Hepatocyte (in vitro differentiated cells): ENCODE results near the gene DBP. TPM values are rescaled to one million over a fixed set of nuclear protein-coding genes. Genes with fewer than 3 reads are reported as not detected.
A peak's percentile ranks its signal among the peaks of the same experiment; 100 is the strongest.

Experiments
- DNase-seq: peaks from one replicate; pipeline ENCODE4 v3.0.0-alpha.2; 2016; ENCODE audit warnings: low spot score
- H2AFZ ChIP-seq: fragments of 200-600 bp; sonication (generic); 2 replicates; pipeline ENCODE4 v1.6.0; 2016; ENCODE audit warnings: antibody characterized with exemption, mild to moderate bottlenecking
- H3K27ac ChIP-seq: fragments of 200-600 bp; sonication (generic); 2 replicates; pipeline ENCODE4 v1.5.1; 2016; ENCODE audit warnings: mild to moderate bottlenecking
- H3K27me3 ChIP-seq: fragments of 200-600 bp; sonication (generic); 2 replicates; pipeline ENCODE4 v1.6.1; 2016
- H3K36me3 ChIP-seq: fragments of 200-600 bp; sonication (generic); replicated peaks from 2 replicates; pipeline ENCODE4 v1.5.1; 2016; ENCODE audit warnings: low read depth; ENCODE audit not compliant: insufficient read depth
- H3K4me1 ChIP-seq: fragments of 200-600 bp; sonication (generic); 2 replicates; pipeline ENCODE4 v1.5.1; 2016; ENCODE audit warnings: mild to moderate bottlenecking, moderate library complexity; ENCODE audit not compliant: insufficient read depth
- H3K4me2 ChIP-seq: fragments of 200-600 bp; sonication (generic); 2 replicates; pipeline ENCODE4 v1.6.0; 2016
- H3K4me3 ChIP-seq: fragments of 200-600 bp; sonication (generic); 2 replicates; pipeline ENCODE4 v1.5.1; 2016; ENCODE audit warnings: mild to moderate bottlenecking
- H3K79me2 ChIP-seq: fragments of 200-600 bp; sonication (generic); 2 replicates; pipeline ENCODE4 v1.6.0; 2017; ENCODE audit warnings: mild to moderate bottlenecking
- H3K9me2 ChIP-seq: fragments of 200-600 bp; sonication (generic); replicated peaks from 2 replicates; pipeline ENCODE4 v1.6.0; 2017; ENCODE audit warnings: mild to moderate bottlenecking; ENCODE audit not compliant: insufficient read depth
- H3K9me3 ChIP-seq: fragments of 200-600 bp; sonication (generic); 2 replicates; pipeline ENCODE4 v1.5.1; 2016; ENCODE audit warnings: low read depth, mild to moderate bottlenecking
- H4K20me1 ChIP-seq: fragments of 200-600 bp; sonication (generic); 2 replicates; pipeline ENCODE4 v1.6.0; 2016; ENCODE audit warnings: mild to moderate bottlenecking; ENCODE audit not compliant: insufficient read depth, poor library complexity, severe bottlenecking
- EZH2 ChIP-seq: fragments of 200-600 bp; sonication (generic); IDR thresholded peaks from 2 replicates; pipeline ENCODE4 v1.6.1; 2016; ENCODE audit warnings: antibody characterized with exemption, mild to moderate bottlenecking, borderline replicate concordance
- EZH2phosphoT487 ChIP-seq: fragments of 200-600 bp; sonication (generic); IDR thresholded peaks from one replicate; pipeline ENCODE4 v1.6.1; 2018; ENCODE audit warnings: antibody characterized with exemption, mild to moderate bottlenecking, low read depth, moderate library complexity; ENCODE audit not compliant: unreplicated experiment, severe bottlenecking
- WGBS: methylation state at CpG from one replicate; pipeline ENCODE4 v1.1.6; 2016; ENCODE audit warnings: low lambda C conversion rate; ENCODE audit errors: missing lambda C conversion rate; 5-methylcytosine and 5-hydroxymethylcytosine counted together
- polyA plus RNA-seq: library from polyadenylated mRNA; unstranded; fragments of >200 nt; fragmentation: Nextera tagmentation; extraction: Ambion mirVana; gene quantifications from 2 replicates; pipeline ENCODE4 v1.2.1, GENCODE V29; 2016
- total RNA-seq: library from RNA; depleted of rRNA; stranded (reverse); fragments of >200 nt; gene quantifications from 2 replicates; pipeline ENCODE4 v1.2.3, GENCODE V29; 2014
- TF ChIP-seq, protein P1 (sequence below): fragments of 200-600 bp; sonication (generic); IDR thresholded peaks from 2 replicates; pipeline ENCODE4 v1.5.1; 2016; ENCODE audit warnings: antibody characterized with exemption, mild to moderate bottlenecking; ENCODE audit not compliant: poor library complexity

Gene DBP
- total and polyA plus RNA-seq, 2 experiments from 2014 or later, result 5.4 to 11.8 TPM

DNA sequence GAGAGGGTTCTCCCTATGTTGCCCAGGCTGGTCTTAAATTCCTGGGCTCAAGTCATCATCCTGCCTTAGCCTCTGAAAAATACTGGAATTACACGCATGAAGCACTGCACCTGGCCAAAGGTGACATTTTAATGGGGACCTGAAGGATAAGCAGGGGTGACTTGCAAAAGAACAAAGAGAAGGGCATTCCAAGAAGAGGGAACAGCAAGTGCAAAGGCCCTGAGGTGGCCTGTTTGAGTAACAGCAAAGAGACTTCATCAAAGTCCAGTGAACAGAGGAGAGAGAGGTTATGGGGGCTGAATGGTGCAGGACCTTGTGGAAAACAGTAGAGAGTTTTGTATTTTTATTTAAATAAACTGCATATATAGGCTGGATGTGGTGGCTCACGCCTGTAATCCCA, 4.7 kb upstream of the DBP start:
- Histone ChIP-seq H3K9me3 (no peaks in the 10 kb centered on the region), H3K4me1 (peaks cover 11% of the 10 kb centered on the region), H3K9me2 (no peaks in the 10 kb centered on the region), H2AFZ (no peak overlapping the region), H4K20me1 (no peaks in the 10 kb centered on the region), H3K36me3 (no peaks in the 10 kb centered on the region), H3K27ac (no peak overlapping the region), H3K4me2 (no peak overlapping the region), H3K4me3 (no peak overlapping the region), H3K27me3 (no peaks in the 10 kb centered on the region), H3K79me2 (no peaks in the 10 kb centered on the region)
- TF ChIP-seq EZH2 (no peak), EZH2phosphoT487 (no peak)
- TF ChIP-seq, protein P1, sequence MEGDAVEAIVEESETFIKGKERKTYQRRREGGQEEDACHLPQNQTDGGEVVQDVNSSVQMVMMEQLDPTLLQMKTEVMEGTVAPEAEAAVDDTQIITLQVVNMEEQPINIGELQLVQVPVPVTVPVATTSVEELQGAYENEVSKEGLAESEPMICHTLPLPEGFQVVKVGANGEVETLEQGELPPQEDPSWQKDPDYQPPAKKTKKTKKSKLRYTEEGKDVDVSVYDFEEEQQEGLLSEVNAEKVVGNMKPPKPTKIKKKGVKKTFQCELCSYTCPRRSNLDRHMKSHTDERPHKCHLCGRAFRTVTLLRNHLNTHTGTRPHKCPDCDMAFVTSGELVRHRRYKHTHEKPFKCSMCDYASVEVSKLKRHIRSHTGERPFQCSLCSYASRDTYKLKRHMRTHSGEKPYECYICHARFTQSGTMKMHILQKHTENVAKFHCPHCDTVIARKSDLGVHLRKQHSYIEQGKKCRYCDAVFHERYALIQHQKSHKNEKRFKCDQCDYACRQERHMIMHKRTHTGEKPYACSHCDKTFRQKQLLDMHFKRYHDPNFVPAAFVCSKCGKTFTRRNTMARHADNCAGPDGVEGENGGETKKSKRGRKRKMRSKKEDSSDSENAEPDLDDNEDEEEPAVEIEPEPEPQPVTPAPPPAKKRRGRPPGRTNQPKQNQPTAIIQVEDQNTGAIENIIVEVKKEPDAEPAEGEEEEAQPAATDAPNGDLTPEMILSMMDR, result no peak
- DNase-seq, result no peak
- 97% methylated on average over 2 of the region's 2 CpGs for WGBS

DNA sequence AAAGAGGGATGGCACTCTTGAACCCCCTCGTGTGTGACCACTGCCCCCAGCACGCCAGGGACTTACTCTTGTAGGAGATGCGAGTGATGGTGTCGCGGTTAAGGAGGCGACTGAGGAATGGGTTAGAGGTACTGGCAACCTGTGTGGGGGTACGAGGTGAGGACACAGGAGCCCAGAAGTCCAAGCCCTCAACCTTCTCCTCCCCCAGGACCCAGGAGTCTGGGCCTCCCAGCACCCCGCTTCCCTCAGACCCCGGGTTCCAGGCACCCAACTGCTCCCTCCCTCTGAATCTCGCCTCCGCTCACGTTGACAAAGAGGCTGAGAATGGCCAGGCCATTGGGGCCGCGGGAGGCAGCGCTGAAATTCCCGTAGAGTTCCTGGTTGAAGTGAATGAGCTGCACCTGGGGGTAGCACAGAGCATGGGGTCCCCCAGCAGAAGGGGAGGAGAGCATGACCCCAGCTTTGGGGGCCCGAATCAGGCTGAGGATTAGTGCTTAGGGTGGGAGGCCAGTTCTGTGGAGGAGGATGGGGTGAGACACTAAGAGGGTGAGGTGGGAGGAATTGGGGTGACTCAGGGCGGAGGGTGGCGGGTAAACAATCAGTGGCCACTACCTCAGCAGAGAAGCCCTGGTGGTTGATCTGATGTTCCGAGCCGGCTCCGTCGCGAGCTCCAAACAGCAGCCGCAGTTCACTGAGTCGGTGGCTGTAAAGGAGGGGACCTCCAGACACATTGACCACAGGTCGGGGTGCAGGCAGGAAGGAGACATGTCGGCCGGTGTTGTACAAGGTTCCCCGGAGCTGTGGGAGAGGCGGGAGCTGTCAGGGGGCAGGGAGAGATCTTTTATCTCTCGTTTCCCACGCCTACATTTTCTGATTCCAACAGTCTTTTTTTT, 2.5 kb upstream of the DBP start:
- peaks cover 5% of the 10 kb centered on the region for H3K79me2 ChIP-seq
- peaks cover 10% of the 10 kb centered on the region for H3K4me1 ChIP-seq
- no peak overlapping the region for H3K4me3 ChIP-seq
- H4K20me1 ChIP-seq, result no peaks in the 10 kb centered on the region
- DNase-seq, result no peak
- H3K36me3 ChIP-seq, result no peaks in the 10 kb centered on the region
- no peak overlapping the region for H2AFZ ChIP-seq
- TF ChIP-seq EZH2phosphoT487 (no peak), EZH2 (no peak)
- TF ChIP-seq, protein P1, result no peak
- WGBS, result 71% methylated on average over 32 of the region's 33 CpGs
- H3K9me3 ChIP-seq, result no peaks in the 10 kb centered on the region
- H3K27me3 ChIP-seq, result no peaks in the 10 kb centered on the region
- no peak overlapping the region for H3K27ac ChIP-seq
- H3K9me2 ChIP-seq, result no peaks in the 10 kb centered on the region
- H3K4me2 ChIP-seq, result peak overlapping the region; percentile 24

DNA sequence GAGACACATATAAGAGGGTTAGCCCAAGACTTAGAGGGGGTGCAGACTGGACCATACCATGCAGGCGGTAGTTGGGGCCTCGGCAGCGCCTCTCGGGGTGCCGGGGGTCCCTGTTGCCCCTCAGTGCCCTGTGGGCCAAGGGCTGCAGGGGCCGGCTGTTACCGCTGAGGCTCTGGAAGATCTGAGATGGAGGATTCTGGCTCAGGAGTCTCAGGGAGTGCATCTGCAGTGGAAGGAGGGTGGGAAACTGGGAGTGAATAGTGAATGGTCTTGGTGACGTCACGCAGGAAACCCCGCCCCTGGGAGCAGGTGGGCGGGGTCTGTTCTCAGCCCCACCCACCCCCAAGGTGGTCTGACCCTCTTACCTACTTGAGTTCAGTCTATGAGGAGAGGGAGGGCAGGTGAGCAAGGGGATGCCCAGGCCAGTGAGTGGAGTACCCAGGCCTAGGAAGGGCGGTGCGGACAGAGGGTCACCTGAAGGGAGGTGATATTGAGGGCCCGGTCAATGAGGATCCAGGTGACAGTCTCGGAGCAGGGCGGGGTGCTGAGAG, 1.7 kb upstream of the DBP start:
- H4K20me1 ChIP-seq, result no peaks in the 10 kb centered on the region
- H2AFZ ChIP-seq, result no peak overlapping the region
- no peaks in the 10 kb centered on the region for H3K9me2 ChIP-seq
- peaks cover 11% of the 10 kb centered on the region for H3K4me1 ChIP-seq
- WGBS, result 81% methylated on average over 16 of the region's 16 CpGs
- H3K27me3 ChIP-seq, result no peaks in the 10 kb centered on the region
- no peaks in the 10 kb centered on the region for H3K36me3 ChIP-seq
- peak; percentile 25 for DNase-seq
- H3K9me3 ChIP-seq, result no peaks in the 10 kb centered on the region
- H3K27ac ChIP-seq, result peak overlapping the region; percentile 96
- peaks cover 5% of the 10 kb centered on the region for H3K79me2 ChIP-seq
- TF ChIP-seq EZH2phosphoT487 (no peak), EZH2 (no peak)
- TF ChIP-seq, protein P1, result no peak
- H3K4me2 ChIP-seq, result peak overlapping the region; percentile 76
- no peak overlapping the region for H3K4me3 ChIP-seq
